ENCODE data around the gene PRICKLE2. TPM values are rescaled to one million over a fixed set of nuclear protein-coding genes. Genes with fewer than 3 reads are reported as not detected.
"Not testable (repeated sequence)": the region's sequence is repeated elsewhere in the genome, so short reads cannot be mapped to it uniquely, and the experiment has no call there.

PRICKLE2 gene
- total RNA-seq, 1 donor from 2014 or later = 5.3 TPM

- Mint-ChIP-seq H3K4me3 (ENCODE audit: unreplicated experiment) (no peak overlapping the region), H3K36me3 (ENCODE audit: low read depth, unreplicated experiment) (no peaks in the 10 kb centered on the region), H3K9me3 (ENCODE audit: unreplicated experiment) (no peaks in the 10 kb centered on the region), H3K4me1 (ENCODE audit: unreplicated experiment) (peaks cover 27% of the 10 kb centered on the region), H3K27me3 (ENCODE audit: unreplicated experiment) (no peaks in the 10 kb centered on the region), H3K27ac (ENCODE audit: unreplicated experiment) (peak overlapping the region; percentile 12)
- TF ChIP-seq, protein P1, sequence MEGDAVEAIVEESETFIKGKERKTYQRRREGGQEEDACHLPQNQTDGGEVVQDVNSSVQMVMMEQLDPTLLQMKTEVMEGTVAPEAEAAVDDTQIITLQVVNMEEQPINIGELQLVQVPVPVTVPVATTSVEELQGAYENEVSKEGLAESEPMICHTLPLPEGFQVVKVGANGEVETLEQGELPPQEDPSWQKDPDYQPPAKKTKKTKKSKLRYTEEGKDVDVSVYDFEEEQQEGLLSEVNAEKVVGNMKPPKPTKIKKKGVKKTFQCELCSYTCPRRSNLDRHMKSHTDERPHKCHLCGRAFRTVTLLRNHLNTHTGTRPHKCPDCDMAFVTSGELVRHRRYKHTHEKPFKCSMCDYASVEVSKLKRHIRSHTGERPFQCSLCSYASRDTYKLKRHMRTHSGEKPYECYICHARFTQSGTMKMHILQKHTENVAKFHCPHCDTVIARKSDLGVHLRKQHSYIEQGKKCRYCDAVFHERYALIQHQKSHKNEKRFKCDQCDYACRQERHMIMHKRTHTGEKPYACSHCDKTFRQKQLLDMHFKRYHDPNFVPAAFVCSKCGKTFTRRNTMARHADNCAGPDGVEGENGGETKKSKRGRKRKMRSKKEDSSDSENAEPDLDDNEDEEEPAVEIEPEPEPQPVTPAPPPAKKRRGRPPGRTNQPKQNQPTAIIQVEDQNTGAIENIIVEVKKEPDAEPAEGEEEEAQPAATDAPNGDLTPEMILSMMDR (IDR thresholded peaks at IDR 0.05; ENCODE audit: unreplicated experiment) = no peak
- DNase-seq (ENCODE audit: low spot score) = no peak
Observed at GRCh38 chr3:64091501-64091900, 133.8 kb downstream of the PRICKLE2 start.

- not testable (repeated sequence) for H3K27ac Mint-ChIP-seq (ENCODE audit: unreplicated experiment); DNase-seq (ENCODE audit: low spot score); H3K36me3 Mint-ChIP-seq (ENCODE audit: low read depth, unreplicated experiment); H3K27me3 Mint-ChIP-seq (ENCODE audit: unreplicated experiment); H3K9me3 Mint-ChIP-seq (ENCODE audit: unreplicated experiment); H3K4me3 Mint-ChIP-seq (ENCODE audit: unreplicated experiment)
- H3K4me1 Mint-ChIP-seq (ENCODE audit: unreplicated experiment) = peaks cover 17% of the 10 kb centered on the region
Observed at GRCh38 chr3:64089386-64089785, 135.9 kb downstream of the PRICKLE2 start.

GRCh38 chr3:64088408-64089205 is 136.7 kb downstream of the PRICKLE2 start:
- Mint-ChIP-seq H3K36me3 (ENCODE audit: low read depth, unreplicated experiment) (no peaks in the 10 kb centered on the region), H3K9me3 (ENCODE audit: unreplicated experiment) (no peaks in the 10 kb centered on the region), H3K27me3 (ENCODE audit: unreplicated experiment) (no peaks in the 10 kb centered on the region), H3K27ac (ENCODE audit: unreplicated experiment) (no peak overlapping the region), H3K4me3 (ENCODE audit: unreplicated experiment) (no peak overlapping the region), H3K4me1 (ENCODE audit: unreplicated experiment) (peaks cover 14% of the 10 kb centered on the region)
- DNase-seq (ENCODE audit: low spot score) = no peak
- TF ChIP-seq, protein P1 (IDR thresholded peaks at IDR 0.05; ENCODE audit: unreplicated experiment) = no peak

GRCh38 chr3:64086479-64087252 is 138.6 kb downstream of the PRICKLE2 start:
- H3K36me3 Mint-ChIP-seq (ENCODE audit: low read depth, unreplicated experiment) = no peaks in the 10 kb centered on the region
- no peak for DNase-seq (ENCODE audit: low spot score)
- H3K4me3 Mint-ChIP-seq (ENCODE audit: unreplicated experiment) = no peak overlapping the region
- H3K27ac Mint-ChIP-seq (ENCODE audit: unreplicated experiment) = no peak overlapping the region
- no peaks in the 10 kb centered on the region for H3K9me3 Mint-ChIP-seq (ENCODE audit: unreplicated experiment)
- TF ChIP-seq, protein P1 (IDR thresholded peaks at IDR 0.05; ENCODE audit: unreplicated experiment) = no peak
- H3K4me1 Mint-ChIP-seq (ENCODE audit: unreplicated experiment) = peaks cover 14% of the 10 kb centered on the region
- no peaks in the 10 kb centered on the region for H3K27me3 Mint-ChIP-seq (ENCODE audit: unreplicated experiment)

- H3K27ac Mint-ChIP-seq (ENCODE audit: unreplicated experiment) = no peak overlapping the region
- no peaks in the 10 kb centered on the region for H3K9me3 Mint-ChIP-seq (ENCODE audit: unreplicated experiment)
- peaks cover 2% of the 10 kb centered on the region for H3K27me3 Mint-ChIP-seq (ENCODE audit: unreplicated experiment)
Observed at GRCh38 chr3:64084640-64085039, 140.6 kb downstream of the PRICKLE2 start.

More at GRCh38 chr3:64084640-64085039, 140.6 kb downstream of the PRICKLE2 start:
- TF ChIP-seq, protein P1 (IDR thresholded peaks at IDR 0.05; ENCODE audit: unreplicated experiment) = no peak
- Mint-ChIP-seq H3K4me1 (ENCODE audit: unreplicated experiment) (peaks cover 11% of the 10 kb centered on the region), H3K4me3 (ENCODE audit: unreplicated experiment) (no peak overlapping the region), H3K36me3 (ENCODE audit: low read depth, unreplicated experiment) (no peaks in the 10 kb centered on the region)
- DNase-seq (ENCODE audit: low spot score) = no peak
